ENCODE data around the gene GNAQ. TPM values are rescaled to one million over a fixed set of nuclear protein-coding genes. Genes with fewer than 3 reads are reported as not detected.
"Not testable (repeated sequence)": the region's sequence is repeated elsewhere in the genome, so short reads cannot be mapped to it uniquely, and the experiment has no call there.

The GNAQ gene
- total and polyA plus RNA-seq, 2 experiments from 2014 or later, result 21.1 to 43.1 TPM

GRCh38 chr9:77863638-77864037, 168.0 kb downstream of the GNAQ start:
- not testable (repeated sequence) for DNase-seq (ENCODE audit: low spot score); H3K9me2 ChIP-seq (ENCODE audit: insufficient read depth); H3K4me2 ChIP-seq; H3K36me3 ChIP-seq (ENCODE audit: insufficient read depth); H3K4me3 Mint-ChIP-seq; H3K27me3 ChIP-seq (ENCODE audit: insufficient read depth); H3K4me1 ChIP-seq (ENCODE audit: insufficient read depth); H3K4me1 Mint-ChIP-seq; H4K20me1 ChIP-seq (replicated peaks; ENCODE audit: insufficient read depth); H3K4me3 ChIP-seq; ATAC-seq; H3K27ac Mint-ChIP-seq; H3K27ac ChIP-seq (ENCODE audit: low read depth); H2AFZ ChIP-seq; H3F3A ChIP-seq (replicated peaks; ENCODE audit: low read depth)
- 0 out of 2 replicates have a peak, but pooled peaks cover 10% of the 10 kb centered on the region for H3K79me2 ChIP-seq (replicated peaks; ENCODE audit: insufficient read depth)
- Mint-ChIP-seq H3K9me3 (peaks cover 45% of the 10 kb centered on the region), H3K27me3 (ENCODE audit: insufficient read depth, low read depth, poor library complexity) (peaks cover 12% of the 10 kb centered on the region), H3K36me3 (ENCODE audit: low read depth) (peaks cover 56% of the 10 kb centered on the region)

DNA sequence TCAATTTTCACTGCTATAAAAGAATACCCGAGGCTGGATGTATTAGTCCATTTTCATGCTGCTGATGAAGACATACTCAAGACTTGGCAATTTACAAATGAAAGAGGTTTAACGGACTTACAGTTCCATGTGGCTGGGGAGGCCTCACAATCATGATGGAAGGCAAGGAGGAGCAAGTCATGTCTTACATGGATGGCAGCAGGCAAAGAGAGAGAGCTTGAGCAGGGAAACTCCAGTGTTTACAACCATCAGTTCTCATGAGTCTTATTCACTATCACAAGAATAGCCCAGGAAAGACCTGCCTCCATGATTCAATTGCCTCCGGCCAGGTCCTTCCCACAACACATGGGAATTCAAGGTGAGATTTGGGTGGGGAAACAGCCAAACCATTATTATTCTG, 170.7 kb downstream of the GNAQ start:
- not testable (repeated sequence) for H3F3A ChIP-seq (replicated peaks; ENCODE audit: low read depth); H3K79me2 ChIP-seq (replicated peaks; ENCODE audit: insufficient read depth); H3K4me3 ChIP-seq; H2AFZ ChIP-seq; H3K4me3 Mint-ChIP-seq; H3K4me1 ChIP-seq (ENCODE audit: insufficient read depth); ATAC-seq; H4K20me1 ChIP-seq (replicated peaks; ENCODE audit: insufficient read depth); DNase-seq (ENCODE audit: low spot score); H3K27me3 ChIP-seq (ENCODE audit: insufficient read depth); H3K9me2 ChIP-seq (ENCODE audit: insufficient read depth); H3K36me3 ChIP-seq (ENCODE audit: insufficient read depth); H3K4me2 ChIP-seq; H3K27ac ChIP-seq (ENCODE audit: low read depth); H3K27ac Mint-ChIP-seq
- Mint-ChIP-seq H3K27me3 (ENCODE audit: insufficient read depth, low read depth, poor library complexity) (peaks cover 10% of the 10 kb centered on the region), H3K9me3 (peaks cover 50% of the 10 kb centered on the region), H3K36me3 (ENCODE audit: low read depth) (peaks cover 58% of the 10 kb centered on the region), H3K4me1 (peaks cover 24% of the 10 kb centered on the region)

GRCh38 chr9:77857513-77858259, 173.9 kb downstream of the GNAQ start:
- H3K4me1 ChIP-seq (ENCODE audit: insufficient read depth), result peaks cover 4% of the 10 kb centered on the region; the same call in 1 of the 2 replicates
- H3K27ac Mint-ChIP-seq, result no peak overlapping the region; the same call in 1 of the 2 replicates
- H3K27me3 Mint-ChIP-seq (ENCODE audit: insufficient read depth, low read depth, poor library complexity), result peaks cover 4% of the 10 kb centered on the region
- H3K36me3 ChIP-seq (ENCODE audit: insufficient read depth), result no peaks in the 10 kb centered on the region; the same call in 1 of the 2 replicates
- peaks cover 10% of the 10 kb centered on the region; the same call in 1 of the 2 replicates for H3K79me2 ChIP-seq (replicated peaks; ENCODE audit: insufficient read depth)
- no peak overlapping the region for H3K4me2 ChIP-seq
- H3K9me3 Mint-ChIP-seq, result peaks cover 26% of the 10 kb centered on the region
- peaks cover 33% of the 10 kb centered on the region for H3K36me3 Mint-ChIP-seq (ENCODE audit: low read depth)
- no peak overlapping the region for H2AFZ ChIP-seq
- ATAC-seq (peak; percentile 53), DNase-seq (ENCODE audit: low spot score) (peak; percentile 10)
- H3K4me3 Mint-ChIP-seq, result no peak overlapping the region
- H3F3A ChIP-seq (replicated peaks; ENCODE audit: low read depth), result no peaks in the 10 kb centered on the region
- H3K4me1 Mint-ChIP-seq, result peaks cover 24% of the 10 kb centered on the region
- no peak overlapping the region for H3K4me3 ChIP-seq
- H3K27me3 ChIP-seq (ENCODE audit: insufficient read depth), result no peaks in the 10 kb centered on the region
- H3K9me2 ChIP-seq (ENCODE audit: insufficient read depth), result no peaks in the 10 kb centered on the region
- no peak overlapping the region for H3K27ac ChIP-seq (ENCODE audit: low read depth)
- peaks cover 2% of the 10 kb centered on the region; the same call in 1 of the 2 replicates for H4K20me1 ChIP-seq (replicated peaks; ENCODE audit: insufficient read depth)
- TF ChIP-seq, protein P1, sequence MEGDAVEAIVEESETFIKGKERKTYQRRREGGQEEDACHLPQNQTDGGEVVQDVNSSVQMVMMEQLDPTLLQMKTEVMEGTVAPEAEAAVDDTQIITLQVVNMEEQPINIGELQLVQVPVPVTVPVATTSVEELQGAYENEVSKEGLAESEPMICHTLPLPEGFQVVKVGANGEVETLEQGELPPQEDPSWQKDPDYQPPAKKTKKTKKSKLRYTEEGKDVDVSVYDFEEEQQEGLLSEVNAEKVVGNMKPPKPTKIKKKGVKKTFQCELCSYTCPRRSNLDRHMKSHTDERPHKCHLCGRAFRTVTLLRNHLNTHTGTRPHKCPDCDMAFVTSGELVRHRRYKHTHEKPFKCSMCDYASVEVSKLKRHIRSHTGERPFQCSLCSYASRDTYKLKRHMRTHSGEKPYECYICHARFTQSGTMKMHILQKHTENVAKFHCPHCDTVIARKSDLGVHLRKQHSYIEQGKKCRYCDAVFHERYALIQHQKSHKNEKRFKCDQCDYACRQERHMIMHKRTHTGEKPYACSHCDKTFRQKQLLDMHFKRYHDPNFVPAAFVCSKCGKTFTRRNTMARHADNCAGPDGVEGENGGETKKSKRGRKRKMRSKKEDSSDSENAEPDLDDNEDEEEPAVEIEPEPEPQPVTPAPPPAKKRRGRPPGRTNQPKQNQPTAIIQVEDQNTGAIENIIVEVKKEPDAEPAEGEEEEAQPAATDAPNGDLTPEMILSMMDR (conservative IDR thresholded peaks at IDR 0.05; ENCODE audit: low read depth in 2 of 2), result no peak
- TF ChIP-seq ZNF114 (CRISPR knock-in tag; IDR thresholded peaks at IDR 0.05) (no peak), CREB1 (CRISPR knock-in tag; IDR thresholded peaks at IDR 0.05; ENCODE audit: low read depth) (no peak), REST (IDR thresholded peaks at IDR 0.05; ENCODE audit: unreplicated experiment) (no peak), NANOG (IDR thresholded peaks at IDR 0.05; ENCODE audit: borderline replicate concordance) (no peak), STAT1 (IDR thresholded peaks at IDR 0.05; ENCODE audit: unreplicated experiment) (no peak), JUNB (IDR thresholded peaks at IDR 0.05; ENCODE audit: unreplicated experiment) (no peak), POLR2AphosphoS5 (IDR thresholded peaks at IDR 0.05; ENCODE audit: low read depth) (no peak), EZH2phosphoT487 (IDR thresholded peaks at IDR 0.05; ENCODE audit: unreplicated experiment) (no peak)
- TF ChIP-seq, protein P2, sequence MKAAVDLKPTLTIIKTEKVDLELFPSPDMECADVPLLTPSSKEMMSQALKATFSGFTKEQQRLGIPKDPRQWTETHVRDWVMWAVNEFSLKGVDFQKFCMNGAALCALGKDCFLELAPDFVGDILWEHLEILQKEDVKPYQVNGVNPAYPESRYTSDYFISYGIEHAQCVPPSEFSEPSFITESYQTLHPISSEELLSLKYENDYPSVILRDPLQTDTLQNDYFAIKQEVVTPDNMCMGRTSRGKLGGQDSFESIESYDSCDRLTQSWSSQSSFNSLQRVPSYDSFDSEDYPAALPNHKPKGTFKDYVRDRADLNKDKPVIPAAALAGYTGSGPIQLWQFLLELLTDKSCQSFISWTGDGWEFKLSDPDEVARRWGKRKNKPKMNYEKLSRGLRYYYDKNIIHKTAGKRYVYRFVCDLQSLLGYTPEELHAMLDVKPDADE (IDR thresholded peaks at IDR 0.05), result no peak
